A673 (cell line): ENCODE results near the gene ST13. TPM values are rescaled to one million over a fixed set of nuclear protein-coding genes. Genes with fewer than 3 reads are reported as not detected.

Source experiments
- BruUV-seq: library from RNA; stranded (reverse); fragments of 400-500 nt; replicated peaks from 2 replicates; lab custom pipeline; 2021; lab: Mats Ljungman, UMichigan
- CTCF ChIA-PET: fragments of 300-600 bp; sonication (Branson Sonifier 250); formaldehyde crosslinking; loops from one replicate; lab custom pipeline; 2022; ENCODE audit warnings: antibody characterized with exemption; lab: Charles Lee
- POLR2A ChIA-PET: fragments of 300-600 bp; sonication (Branson Sonifier 250); formaldehyde crosslinking; loops from one replicate; lab custom pipeline; 2022; ENCODE audit warnings: antibody characterized with exemption; ENCODE audit not compliant: low non-redundant PET; lab: Charles Lee
- DNase-seq: peaks from one replicate; pipeline ENCODE4 v3.0.0-alpha.2; 2015; ENCODE audit warnings: low spot score
- H3K27ac ChIP-seq: fragments of 200-600 bp; sonication (generic); 2 replicates; pipeline ENCODE4 v1.5.1; 2016; ENCODE audit warnings: mixed run types, low read depth, mild to moderate bottlenecking, mixed read lengths, antibody characterized with exemption, low read length; ENCODE audit not compliant: poor library complexity, severe bottlenecking
- H3K27me3 ChIP-seq: fragments of 200-600 bp; sonication (generic); replicated peaks from 2 replicates; pipeline ENCODE4 v1.6.1; 2017; ENCODE audit warnings: mixed run types, low read depth, mild to moderate bottlenecking, mixed read lengths, antibody characterized with exemption, low read length; ENCODE audit not compliant: insufficient read depth, poor library complexity
- H3K36me3 ChIP-seq: fragments of 200-600 bp; sonication (generic); 2 replicates; pipeline ENCODE4 v1.6.1; 2016; ENCODE audit warnings: mixed run types, mild to moderate bottlenecking, mixed read lengths, antibody characterized with exemption, low read length; ENCODE audit not compliant: insufficient read depth, poor library complexity, severe bottlenecking
- H3K4me1 ChIP-seq: fragments of 200-600 bp; sonication (generic); 2 replicates; pipeline ENCODE4 v1.6.1; 2017; ENCODE audit warnings: mixed run types, mild to moderate bottlenecking, mixed read lengths, antibody characterized with exemption, low read length; ENCODE audit not compliant: insufficient read depth, poor library complexity, severe bottlenecking
- H3K4me3 ChIP-seq: fragments of 200-600 bp; sonication (generic); 2 replicates; pipeline ENCODE4 v1.5.1; 2016; ENCODE audit warnings: low read depth, mixed run types, mild to moderate bottlenecking, mixed read lengths, low read length; ENCODE audit not compliant: poor library complexity, severe bottlenecking
- H3K9me3 ChIP-seq: fragments of 200-600 bp; sonication (generic); 2 replicates; pipeline ENCODE4 v1.6.1; 2016; ENCODE audit warnings: mixed run types, low read depth, mild to moderate bottlenecking, mixed read lengths, antibody characterized with exemption, low read length; ENCODE audit not compliant: poor library complexity, severe bottlenecking
- CTCF ChIP-seq: fragments of 300-800, 200-600 bp; sonication (generic); conservative IDR thresholded peaks from 2 replicates; pipeline ENCODE4 v1.5.1; 2017; ENCODE audit warnings: low read depth, mild to moderate bottlenecking, antibody characterized with exemption, low read length, moderate library complexity, mixed read lengths
- EZH2 ChIP-seq: fragments of 200-600 bp; sonication (generic); IDR thresholded peaks from 2 replicates; pipeline ENCODE4 v1.6.1; 2017; ENCODE audit warnings: borderline replicate concordance, low read depth, mild to moderate bottlenecking, mixed read lengths, antibody characterized with exemption, low read length; ENCODE audit not compliant: poor library complexity, severe bottlenecking
- intact Hi-C: fragments of 100-400 bp; cut with micrococcal nuclease; formaldehyde crosslinking; loops from one replicate; pipeline ENCODE4 v1.10.0; 2022; ENCODE audit not compliant: unreplicated experiment
- total RNA-seq: library from RNA; stranded (reverse); gene quantifications from 2 replicates; pipeline ENCODE4 v1.2.3, GENCODE V29; 2021

Gene ST13
- total RNA-seq, 1 experiment from 2014 or later = 337 TPM

GRCh38 chr22:40894417-40894816, 38.0 kb upstream of the ST13 start:
- Histone ChIP-seq H3K4me3 (no peak overlapping the region), H3K27me3 (no peaks in the 10 kb centered on the region), H3K27ac (no peak overlapping the region), H3K36me3 (peaks cover 3% of the 10 kb centered on the region), H3K4me1 (peaks cover 5% of the 10 kb centered on the region), H3K9me3 (no peaks in the 10 kb centered on the region)
- intact Hi-C loops = no loop called here
- no TSS peak for BruUV-seq
- no peak for TF ChIP-seq EZH2
- no peak for TF ChIP-seq CTCF
- ChIA-PET CTCF (no interaction called here), POLR2A (no interaction called here)
- DNase-seq = no peak

GRCh38 chr22:40890881-40891280, 34.4 kb upstream of the ST13 start:
- no peaks in the 10 kb centered on the region for H3K4me1 ChIP-seq
- H3K27ac ChIP-seq = no peak overlapping the region
- DNase-seq = no peak
- TF ChIP-seq EZH2 (no peak), CTCF (no peak)
- peaks cover 29% of the 10 kb centered on the region for H3K36me3 ChIP-seq
- ChIA-PET CTCF (no interaction called here), POLR2A (no interaction called here)
- no peak overlapping the region for H3K4me3 ChIP-seq
- H3K9me3 ChIP-seq = no peaks in the 10 kb centered on the region
- H3K27me3 ChIP-seq = no peaks in the 10 kb centered on the region
- no TSS peak for BruUV-seq
- intact Hi-C loops = no loop called here

- Histone ChIP-seq H3K27ac (no peak overlapping the region), H3K36me3 (peaks cover 30% of the 10 kb centered on the region), H3K27me3 (no peaks in the 10 kb centered on the region), H3K9me3 (no peaks in the 10 kb centered on the region), H3K4me1 (no peaks in the 10 kb centered on the region), H3K4me3 (no peak overlapping the region)
- intact Hi-C loops = no loop called here
- POLR2A ChIA-PET = no interaction called here
- BruUV-seq = no TSS peak
- CTCF ChIA-PET = no interaction called here
- no peak for DNase-seq
- TF ChIP-seq EZH2 = no peak
- no peak for TF ChIP-seq CTCF
Measured at GRCh38 chr22:40889116-40889515, 32.7 kb upstream of the ST13 start.
